Coronary artery (tissue), 2 donors: Measurements from ENCODE around the gene PLXNA2.

Experiments used
- DNase-seq: peaks from one replicate; pipeline ENCODE4 v3.0.0-alpha.2; 2017; ENCODE audit warnings: low spot score
- H3K27ac ChIP-seq, 2 donors: fragments of 200-600 bp; sonication (generic); one replicate each; pipeline ENCODE4 v1.5.1; 2016 to 2019
- H3K4me3 ChIP-seq: fragments of 200-600 bp; sonication (generic); 2 replicates; pipeline ENCODE4 v1.5.1; 2016; ENCODE audit warnings: mild to moderate bottlenecking, moderate library complexity
- TF ChIP-seq, protein P1 (sequence below): fragments of 200-600 bp; sonication (generic); IDR thresholded peaks from one replicate; pipeline ENCODE4 v1.5.1; 2019; ENCODE audit warnings: antibody characterized with exemption

Gene PLXNA2

DNA sequence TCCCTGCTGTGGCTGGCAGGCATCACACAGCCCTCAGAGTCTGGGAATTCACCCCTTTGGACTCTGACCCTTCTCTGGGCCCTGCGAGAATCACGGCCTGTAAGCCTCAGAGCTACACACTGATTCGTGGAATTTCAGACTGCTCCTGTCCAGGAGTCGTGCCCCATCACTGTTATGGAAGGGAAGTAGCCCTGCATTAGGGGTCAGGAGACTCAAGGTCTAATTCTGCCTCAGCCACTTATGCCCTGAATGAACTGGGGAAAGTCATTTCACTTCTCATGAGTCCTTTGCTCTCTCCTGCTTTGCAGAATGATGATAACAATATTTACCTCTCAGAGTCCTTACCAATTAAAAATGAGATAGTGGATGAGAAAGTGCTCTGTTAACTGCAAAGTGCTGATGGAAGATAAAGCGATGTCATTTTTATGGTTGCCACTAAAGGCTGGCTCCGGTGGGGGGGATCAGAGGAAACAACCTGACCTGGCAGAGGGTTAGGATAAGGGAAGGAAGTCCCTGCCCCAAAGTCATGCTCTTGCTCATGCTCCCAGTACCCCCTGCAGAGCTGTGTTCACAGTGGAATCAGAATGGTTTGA lies 184.7 kb downstream of the PLXNA2 start:
- Histone ChIP-seq H3K27ac (no peak overlapping the region), H3K4me3 (no peak overlapping the region)
- no peak for DNase-seq
- TF ChIP-seq, protein P1, sequence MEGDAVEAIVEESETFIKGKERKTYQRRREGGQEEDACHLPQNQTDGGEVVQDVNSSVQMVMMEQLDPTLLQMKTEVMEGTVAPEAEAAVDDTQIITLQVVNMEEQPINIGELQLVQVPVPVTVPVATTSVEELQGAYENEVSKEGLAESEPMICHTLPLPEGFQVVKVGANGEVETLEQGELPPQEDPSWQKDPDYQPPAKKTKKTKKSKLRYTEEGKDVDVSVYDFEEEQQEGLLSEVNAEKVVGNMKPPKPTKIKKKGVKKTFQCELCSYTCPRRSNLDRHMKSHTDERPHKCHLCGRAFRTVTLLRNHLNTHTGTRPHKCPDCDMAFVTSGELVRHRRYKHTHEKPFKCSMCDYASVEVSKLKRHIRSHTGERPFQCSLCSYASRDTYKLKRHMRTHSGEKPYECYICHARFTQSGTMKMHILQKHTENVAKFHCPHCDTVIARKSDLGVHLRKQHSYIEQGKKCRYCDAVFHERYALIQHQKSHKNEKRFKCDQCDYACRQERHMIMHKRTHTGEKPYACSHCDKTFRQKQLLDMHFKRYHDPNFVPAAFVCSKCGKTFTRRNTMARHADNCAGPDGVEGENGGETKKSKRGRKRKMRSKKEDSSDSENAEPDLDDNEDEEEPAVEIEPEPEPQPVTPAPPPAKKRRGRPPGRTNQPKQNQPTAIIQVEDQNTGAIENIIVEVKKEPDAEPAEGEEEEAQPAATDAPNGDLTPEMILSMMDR, result no peak

DNA sequence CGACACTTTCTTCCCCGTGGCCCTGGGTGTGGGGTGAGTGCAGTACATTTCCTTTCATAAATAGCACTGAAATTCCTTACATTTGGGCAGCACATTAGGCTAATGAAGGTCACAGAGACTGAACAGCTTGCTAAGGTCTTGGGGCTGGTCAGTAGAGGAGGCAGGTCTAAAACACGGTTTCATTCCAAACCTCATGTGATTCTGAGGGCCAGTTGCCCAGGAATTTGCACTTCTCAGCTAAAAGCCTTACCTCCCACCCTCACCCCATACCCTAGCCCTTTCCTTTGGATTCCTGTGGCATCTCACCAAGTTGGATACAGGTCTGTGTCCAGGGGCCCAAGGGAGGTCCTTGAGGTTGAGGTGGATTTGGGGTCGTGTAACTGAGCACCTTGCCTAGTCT lies 185.4 kb downstream of the PLXNA2 start:
- Histone ChIP-seq H3K27ac (no peak overlapping the region), H3K4me3 (no peak overlapping the region)
- TF ChIP-seq, protein P1, result no peak
- DNase-seq, result no peak

DNA sequence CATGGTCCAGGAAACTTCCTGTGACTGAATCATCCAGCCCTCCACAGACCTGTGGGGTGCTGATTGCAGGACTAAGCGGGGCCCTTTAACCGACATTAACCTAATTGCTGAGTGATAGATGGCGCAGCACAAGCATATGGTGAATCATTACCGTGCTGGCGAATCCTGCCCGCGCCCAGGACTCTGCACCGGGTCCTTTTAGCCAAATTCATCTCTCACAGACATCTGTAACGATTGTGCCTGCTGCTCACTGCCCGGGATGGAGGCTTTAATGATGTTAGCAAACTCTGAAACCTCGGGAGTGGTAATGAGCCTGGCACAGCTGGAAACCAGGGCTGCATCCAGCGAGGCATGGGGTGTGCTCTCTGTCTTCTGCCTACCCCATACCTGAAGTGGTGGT lies 185.9 kb downstream of the PLXNA2 start:
- Histone ChIP-seq H3K4me3 (no peak overlapping the region), H3K27ac (no peak overlapping the region)
- TF ChIP-seq, protein P1, result no peak
- no peak for DNase-seq

DNA sequence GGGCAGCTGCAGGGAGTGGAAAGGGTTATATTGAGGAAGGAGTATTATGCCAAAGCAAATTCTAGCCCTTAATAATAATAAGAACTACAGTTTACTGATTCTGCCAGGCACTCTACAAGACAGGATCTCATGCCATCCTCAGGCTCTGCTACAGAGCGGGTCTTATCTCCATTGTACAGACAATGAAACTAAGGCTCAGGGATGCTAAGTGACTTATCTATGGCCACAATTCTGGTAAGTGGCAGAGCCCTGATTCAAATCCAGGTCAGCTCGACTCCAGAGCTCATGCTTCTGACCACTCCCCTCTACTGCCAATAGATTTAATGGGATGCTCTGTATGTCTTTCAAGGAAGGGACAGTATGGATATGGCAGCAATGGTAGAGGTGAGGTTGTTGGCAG lies 187.1 kb downstream of the PLXNA2 start:
- H3K4me3 ChIP-seq, result no peak overlapping the region
- DNase-seq, result no peak
- no peak overlapping the region for H3K27ac ChIP-seq
- TF ChIP-seq, protein P1, result no peak

DNA sequence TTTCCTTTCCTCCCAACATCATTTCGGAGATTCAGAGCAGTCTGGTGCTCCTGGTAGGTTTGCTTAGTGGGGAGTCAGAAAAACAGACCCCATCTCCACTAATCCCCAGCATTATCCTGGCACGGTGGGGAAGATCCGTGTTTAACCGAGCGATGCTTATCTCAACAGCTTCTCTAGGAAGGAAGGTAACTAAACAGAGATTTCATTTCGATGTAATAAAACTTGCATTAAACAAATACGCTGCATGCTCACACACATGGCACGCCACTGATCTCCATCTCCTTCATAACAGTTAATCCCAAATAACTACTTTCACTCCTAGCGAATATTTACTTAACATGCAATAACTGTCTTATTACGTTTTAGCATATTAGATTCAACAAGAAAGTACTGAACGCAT lies 188.6 kb downstream of the PLXNA2 start:
- TF ChIP-seq, protein P1, result no peak
- Histone ChIP-seq H3K4me3 (no peak overlapping the region), H3K27ac (no peak overlapping the region)
- DNase-seq, result no peak

DNA sequence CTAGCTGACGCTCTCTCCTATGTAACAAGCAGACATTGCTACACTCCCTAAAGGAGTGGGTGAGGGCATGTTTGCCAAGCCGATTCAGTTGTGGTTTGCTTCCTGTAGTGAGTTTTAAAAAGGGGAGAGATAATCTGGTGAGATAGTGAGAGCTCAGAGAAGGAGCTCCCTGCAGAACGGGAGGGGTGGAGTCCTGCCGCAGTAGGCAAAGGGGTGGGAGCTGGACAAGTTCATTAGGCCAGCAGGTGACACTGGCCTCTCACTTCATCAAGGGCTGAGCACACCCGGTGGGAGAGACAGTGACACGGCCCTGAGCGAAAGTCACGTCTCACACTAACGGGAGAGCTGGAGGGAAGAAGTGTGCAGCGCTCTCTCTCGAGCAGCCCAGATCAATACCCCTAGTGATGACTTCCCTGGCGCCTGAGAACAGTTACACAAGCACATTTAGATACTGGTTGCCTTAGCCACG lies 189.2 kb downstream of the PLXNA2 start:
- TF ChIP-seq, protein P1, result no peak

DNA sequence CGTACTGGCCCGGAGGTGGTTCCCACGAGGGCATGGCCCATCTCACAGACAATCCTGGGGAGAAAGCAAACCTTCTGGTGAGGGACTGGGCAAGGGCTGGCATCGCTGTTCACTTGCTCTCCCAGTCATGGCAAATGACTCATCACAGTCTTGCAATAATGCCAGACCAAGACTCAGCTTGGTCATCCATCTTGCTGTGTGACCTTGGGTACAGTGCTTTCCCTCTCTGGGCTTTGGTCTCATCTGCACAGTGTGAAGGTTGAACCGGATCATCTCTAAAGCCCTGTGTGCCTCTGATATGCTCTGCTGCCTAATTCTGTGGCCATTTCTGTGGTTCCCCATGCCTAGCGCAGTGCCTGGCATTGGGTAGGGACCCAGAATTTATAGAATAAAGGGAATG lies 189.7 kb downstream of the PLXNA2 start:
- no peak overlapping the region for H3K4me3 ChIP-seq
- H3K27ac ChIP-seq, result no peak overlapping the region
- no peak for DNase-seq
- TF ChIP-seq, protein P1, result no peak

More for the DNA sequence above, 189.2 kb downstream of the PLXNA2 start:
- DNase-seq, result no peak
- Histone ChIP-seq H3K4me3 (no peak overlapping the region), H3K27ac (no peak overlapping the region)
